ENCODE results near the gene ATAD5. TPM values are rescaled to one million over a fixed set of nuclear protein-coding genes. Genes with fewer than 3 reads are reported as not detected.
A peak's percentile ranks its signal among the peaks of the same experiment; 100 is the strongest.
"Not testable (repeated sequence)": the region's sequence is repeated elsewhere in the genome, so short reads cannot be mapped to it uniquely, and the experiment has no call there.

Gene ATAD5
- total RNA-seq, 1 donor from 2014 or later = 2.6 TPM

DNA sequence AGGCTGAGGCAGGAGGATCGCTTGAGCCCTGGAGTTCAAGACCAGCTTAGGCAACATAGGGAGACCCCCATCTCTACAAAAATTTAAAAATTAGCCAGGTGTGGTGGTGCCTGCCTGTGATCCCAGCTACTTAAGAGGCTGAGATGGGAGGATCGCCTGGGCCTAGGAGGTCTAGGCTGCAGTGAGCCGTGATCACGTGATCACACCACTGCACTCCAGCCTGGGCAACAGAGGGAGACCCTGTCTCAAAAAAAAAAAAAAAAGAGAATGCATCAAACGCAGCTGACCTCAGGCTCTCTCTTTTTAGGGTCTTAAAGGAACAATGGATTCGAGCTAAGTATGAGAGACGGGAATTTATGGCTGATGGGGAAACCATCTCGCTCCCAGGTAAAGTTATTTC is 99.8 kb downstream of the ATAD5 start:
- H3K36me3 ChIP-seq (ENCODE audit: control insufficient read depth in 3 of 3, insufficient read depth in 3 of 3, low read length in 3 of 3); H3K4me3 ChIP-seq (ENCODE audit: low read length in 3 of 3); H3K9ac ChIP-seq (ENCODE audit: low read depth in 1 of 3, low read length in 3 of 3); H3K27ac ChIP-seq (ENCODE audit: low read depth, low read length); H3K4me1 ChIP-seq (ENCODE audit: control insufficient read depth in 3 of 3, insufficient read depth in 3 of 3, low read length in 3 of 3); H3K9me3 ChIP-seq (ENCODE audit: control insufficient read depth in 3 of 3, low read length in 3 of 3): not testable (repeated sequence)
- peaks cover 0 to 13% (median 6%) of the 10 kb centered on the region in 3 donors for H3K27me3 ChIP-seq (ENCODE audit: control insufficient read depth in 3 of 3, insufficient read depth in 3 of 3, low read length in 3 of 3)

GRCh38 chr17:30933966-30934365 is 102.2 kb downstream of the ATAD5 start:
- H3K4me1 ChIP-seq (ENCODE audit: control insufficient read depth in 3 of 3, insufficient read depth in 3 of 3, low read length in 3 of 3) = no peaks in the 10 kb centered on the region
- no peak overlapping the region for H3K27ac ChIP-seq (ENCODE audit: low read depth, low read length)
- H3K36me3 ChIP-seq (ENCODE audit: control insufficient read depth in 3 of 3, insufficient read depth in 3 of 3, low read length in 3 of 3) = peaks cover 0 to 6% (median 3%) of the 10 kb centered on the region in 3 donors
- H3K9ac ChIP-seq (ENCODE audit: low read depth in 1 of 3, low read length in 3 of 3) = no peak overlapping the region
- H3K27me3 ChIP-seq (ENCODE audit: control insufficient read depth in 3 of 3, insufficient read depth in 3 of 3, low read length in 3 of 3) = peaks cover 0 to 2% (median 0%) of the 10 kb centered on the region in 3 donors
- no peak overlapping the region for H3K4me3 ChIP-seq (ENCODE audit: low read length in 3 of 3)
- no peaks in the 10 kb centered on the region for H3K9me3 ChIP-seq (ENCODE audit: control insufficient read depth in 3 of 3, low read length in 3 of 3)

GRCh38 chr17:30939051-30939689 is 107.4 kb downstream of the ATAD5 start:
- Histone ChIP-seq H3K9me3 (ENCODE audit: control insufficient read depth in 3 of 3, low read length in 3 of 3) (no peaks in the 10 kb centered on the region), H3K4me3 (ENCODE audit: low read length in 3 of 3) (no peak overlapping the region), H3K4me1 (ENCODE audit: control insufficient read depth in 3 of 3, insufficient read depth in 3 of 3, low read length in 3 of 3) (no peaks in the 10 kb centered on the region), H3K36me3 (ENCODE audit: control insufficient read depth in 3 of 3, insufficient read depth in 3 of 3, low read length in 3 of 3) (peaks cover 0 to 2% (median 1%) of the 10 kb centered on the region in 3 donors), H3K9ac (ENCODE audit: low read depth in 1 of 3, low read length in 3 of 3) (no peak overlapping the region), H3K27ac (ENCODE audit: low read depth, low read length) (peak overlapping the region; percentile 19), H3K27me3 (ENCODE audit: control insufficient read depth in 3 of 3, insufficient read depth in 3 of 3, low read length in 3 of 3) (no peaks in the 10 kb centered on the region)

GRCh38 chr17:30942308-30943079 is 110.7 kb downstream of the ATAD5 start:
- Histone ChIP-seq H3K27me3 (ENCODE audit: control insufficient read depth in 3 of 3, insufficient read depth in 3 of 3, low read length in 3 of 3) (no peaks in the 10 kb centered on the region), H3K4me3 (ENCODE audit: low read length in 3 of 3) (no peak overlapping the region), H3K4me1 (ENCODE audit: control insufficient read depth in 3 of 3, insufficient read depth in 3 of 3, low read length in 3 of 3) (no peaks in the 10 kb centered on the region), H3K9me3 (ENCODE audit: control insufficient read depth in 3 of 3, low read length in 3 of 3) (no peaks in the 10 kb centered on the region), H3K36me3 (ENCODE audit: control insufficient read depth in 3 of 3, insufficient read depth in 3 of 3, low read length in 3 of 3) (peaks cover 0 to 3% (median 0%) of the 10 kb centered on the region in 3 donors), H3K27ac (ENCODE audit: low read depth, low read length) (no peak overlapping the region), H3K9ac (ENCODE audit: low read depth in 1 of 3, low read length in 3 of 3) (no peak overlapping the region)

Small RNA genes within 50 kb of the gene (small RNA-seq; reads per million reads assigned to genes)
- not detected for gene RNU6-298P

Other genes with a start within 250 kb of the ATAD5 start
- 7.8 TPM for gene CRLF3, start 7.3 kb upstream of the ATAD5 start, total RNA-seq
- 8.9 TPM for gene TEFM, start 74.3 kb downstream of the ATAD5 start, total RNA-seq
- 9.4 TPM for gene ADAP2, start 90.0 kb downstream of the ATAD5 start, total RNA-seq
- 5.2 TPM for gene RNF135, start 139.1 kb downstream of the ATAD5 start, total RNA-seq